ENCODE measurements around the gene RCAN2. TPM values are rescaled to one million over a fixed set of nuclear protein-coding genes. Genes with fewer than 3 reads are reported as not detected.

RCAN2 gene
- total RNA-seq, 1 donor from 2014 or later: 6.6 TPM

Other genes starting within 250 kb of the RCAN2 start
- not detected in 2 replicates for gene CYP39A1, start 161.4 kb upstream of the RCAN2 start, total RNA-seq
- gene SLC25A27, start 161.5 kb upstream of the RCAN2 start, total RNA-seq: not detected in 2 replicates
- not detected in 2 replicates for gene TDRD6, start 196.4 kb upstream of the RCAN2 start, total RNA-seq
- gene PLA2G7, start 243.9 kb upstream of the RCAN2 start, total RNA-seq: not detected in 2 replicates